K562 (cell line): ENCODE data around the gene EPHB4. TPM values are rescaled to one million over a fixed set of nuclear protein-coding genes. Genes with fewer than 3 reads are reported as not detected.
A peak's percentile ranks its signal among the peaks of the same experiment; 100 is the strongest.

Source experiments
- BRD9 ChIP-seq: fragments of 450-650 bp; IDR thresholded peaks from 2 replicates; pipeline ENCODE4 v1.6.1; 2018; ENCODE audit warnings: low read depth; ENCODE audit not compliant: partially characterized antibody
- CREB1 ChIP-seq, 2 experiments: sonication (generic) in 1 of 2; formaldehyde crosslinking in 1 of 2; IDR thresholded peaks; 2 replicates each; pipeline versions ENCODE4 v1.6.1 to v1.8.0; 2012 to 2022; ENCODE audit warnings: inconsistent platforms in 1 of 2, mild to moderate bottlenecking in 1 of 2, missing genetic modification reagents in 1 of 2, moderate library complexity in 1 of 2
- CTBP1 ChIP-seq: fragments of 450-650 bp; IDR thresholded peaks from 2 replicates; pipeline ENCODE4 v1.6.1; 2016; ENCODE audit warnings: borderline replicate concordance
- EP400 ChIP-seq: fragments of 450-650 bp; IDR thresholded peaks from 2 replicates; pipeline ENCODE4 v1.6.1; 2017; ENCODE audit warnings: antibody characterized with exemption, mild to moderate bottlenecking, moderate library complexity
- JUND ChIP-seq, 2 experiments: IDR thresholded peaks; 2 replicates in 1 of 2; 3 replicates in 1 of 2; pipeline ENCODE4 v1.6.1; 2011; ENCODE audit warnings: borderline replicate concordance in 2 of 2, low read depth in 2 of 2, low read length in 2 of 2, improper control_type of control experiment in 1 of 2, missing biosample characterization in 1 of 2, missing genetic modification characterization in 1 of 2, missing genetic modification reagents in 1 of 2
- PHF21A ChIP-seq: fragments of 450-650 bp; IDR thresholded peaks from 2 replicates; pipeline ENCODE4 v1.6.1; 2017; ENCODE audit warnings: low read depth, borderline replicate concordance
- SMAD1 ChIP-seq: fragments of 150-350 bp; IDR thresholded peaks from 2 replicates; pipeline ENCODE4 v1.6.1; 2014; ENCODE audit warnings: low read length, low read depth; ENCODE audit not compliant: partially characterized antibody
- STAT5A ChIP-seq: IDR thresholded peaks from 2 replicates; pipeline ENCODE4 v1.6.1; 2012; ENCODE audit warnings: low read length, inconsistent platforms, borderline replicate concordance
- XRCC5 ChIP-seq: fragments of 200-400 bp; formaldehyde crosslinking; IDR thresholded peaks from 2 replicates; pipeline ENCODE4 v1.6.1; 2017; ENCODE audit warnings: low read depth, mild to moderate bottlenecking, low read length
- ZNF384 ChIP-seq: IDR thresholded peaks from 2 replicates; pipeline ENCODE4 v1.6.1; 2012; ENCODE audit warnings: low read depth, low read length, improper control_type of control experiment
- polyA plus RNA-seq, 8 experiments: library from polyadenylated mRNA; depleted of rRNA in 4 of 8; stranded (reverse) in 5 of 8; unstranded in 3 of 8; fragments of >200 nt; fragmentation: Nextera tagmentation in 2 of 8; fragmentation: Illumina TruSeq in 1 of 8; extraction: Ambion mirVana in 2 of 8; extraction: Trizol in 1 of 8; gene quantifications; 2 replicates each; pipeline versions ENCODE4 v1.2.1 to v1.2.3, GENCODE V29; 2011 to 2014; ENCODE audit warnings: inconsistent platforms in 1 of 8, missing spikeins in 1 of 8
- total RNA-seq, 7 experiments: library from RNA; depleted of rRNA in 6 of 7; stranded (reverse); fragments of >200 nt in 6 of 7; fragmentation: Illumina TruSeq in 2 of 7; extraction: Trizol in 2 of 7; gene quantifications; 2 replicates each; pipeline versions ENCODE4 v1.2.1 to v1.2.3, GENCODE V29; 2011 to 2021; ENCODE audit warnings: low replicate concordance in 1 of 7
- TF ChIP-seq, protein P1 (sequence below), 2 experiments: fragments of 200-800 bp in 1 of 2; sonication (Bioruptor generic) in 1 of 2; sonication (generic) in 1 of 2; formaldehyde crosslinking in 1 of 2; IDR thresholded peaks in 1 of 2; conservative IDR thresholded peaks in 1 of 2; 2 replicates each; pipeline versions ENCODE4 v1.5.0 to v1.6.1; 2016 to 2020; ENCODE audit warnings: missing compliant biosample characterization in 1 of 2, missing genetic modification characterization in 1 of 2, missing genetic modification reagents in 1 of 2
- TF ChIP-seq, protein P2 (sequence below): fragments of 450-650 bp; IDR thresholded peaks from 2 replicates; pipeline ENCODE4 v1.6.1; 2018; ENCODE audit not compliant: partially characterized antibody
- TF ChIP-seq, protein P3 (sequence below): fragments of 450-650 bp; IDR thresholded peaks from 2 replicates; pipeline ENCODE4 v1.7.1; 2018; ENCODE audit warnings: mild to moderate bottlenecking, low read depth; ENCODE audit not compliant: partially characterized antibody
- TF ChIP-seq, protein P4 (sequence below): fragments of 250-450 bp; sonication (Bioruptor Pico); IDR thresholded peaks from 2 replicates; pipeline ENCODE4 v1.8.0; 2021; ENCODE audit warnings: moderate library complexity, mild to moderate bottlenecking, inconsistent platforms

The EPHB4 gene
- total and polyA plus RNA-seq, 9 of the 15 experiments (the other 6 are each of a cell fraction or from before 2014, with no cell fraction given), result 1.2 to 82.1 (median 37.9) TPM

DNA sequence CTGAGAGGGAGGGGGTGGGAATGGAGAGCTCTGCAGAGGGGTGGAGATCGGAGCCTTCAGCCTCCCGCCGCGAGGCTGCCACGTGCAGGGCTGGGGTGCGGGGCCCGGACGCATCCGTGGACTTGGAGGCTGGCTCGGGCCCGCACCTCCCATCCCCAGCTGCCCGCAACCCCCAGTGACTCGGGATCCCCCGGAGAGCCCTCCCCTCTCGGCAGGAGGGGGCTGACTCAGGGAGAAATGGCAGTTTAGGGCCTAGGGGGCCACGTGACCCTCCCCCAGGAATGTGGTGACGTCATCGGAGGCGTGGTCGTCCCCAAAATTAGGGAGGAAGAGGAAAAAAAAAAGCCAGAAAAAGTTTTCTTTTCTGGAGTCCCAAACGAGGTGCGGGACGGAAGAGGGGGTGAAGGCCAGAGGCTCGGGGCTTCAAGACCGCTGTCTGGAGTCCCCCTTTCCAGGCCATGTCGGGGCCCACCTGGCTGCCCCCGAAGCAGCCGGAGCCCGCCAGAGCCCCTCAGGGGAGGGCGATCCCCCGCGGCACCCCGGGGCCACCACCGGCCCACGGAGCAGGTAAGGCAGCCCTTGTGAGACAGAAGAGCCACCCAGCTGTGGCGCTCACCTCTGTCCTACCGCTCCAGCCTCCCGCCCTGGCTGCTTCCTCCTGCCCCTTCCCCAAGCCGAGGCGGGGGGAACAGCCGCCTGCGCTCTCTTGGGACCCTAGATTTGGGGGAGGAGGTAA is 39.9 kb upstream of the EPHB4 start, which contains the start of gene TRIP6 (continued):
- TF ChIP-seq, protein P1, sequence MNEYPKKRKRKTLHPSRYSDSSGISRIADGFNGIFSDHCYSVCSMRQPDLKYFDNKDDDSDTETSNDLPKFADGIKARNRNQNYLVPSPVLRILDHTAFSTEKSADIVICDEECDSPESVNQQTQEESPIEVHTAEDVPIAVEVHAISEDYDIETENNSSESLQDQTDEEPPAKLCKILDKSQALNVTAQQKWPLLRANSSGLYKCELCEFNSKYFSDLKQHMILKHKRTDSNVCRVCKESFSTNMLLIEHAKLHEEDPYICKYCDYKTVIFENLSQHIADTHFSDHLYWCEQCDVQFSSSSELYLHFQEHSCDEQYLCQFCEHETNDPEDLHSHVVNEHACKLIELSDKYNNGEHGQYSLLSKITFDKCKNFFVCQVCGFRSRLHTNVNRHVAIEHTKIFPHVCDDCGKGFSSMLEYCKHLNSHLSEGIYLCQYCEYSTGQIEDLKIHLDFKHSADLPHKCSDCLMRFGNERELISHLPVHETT (CRISPR knock-in tag; conservative IDR thresholded peaks at IDR 0.05 in 1 of 2, IDR thresholded peaks at IDR 0.05 in 1 of 2), result peak in 1 of 2 experiments; percentile 85; a peak in 1 of 4 replicates
- no peak for TF ChIP-seq STAT5A
- 0 out of 2 replicates have a peak, but pooled peaks have one; percentile 7 for TF ChIP-seq PHF21A
- TF ChIP-seq XRCC5, result peak; percentile 68; the same call in 1 of the 2 replicates
- no peak for TF ChIP-seq SMAD1
- TF ChIP-seq, protein P2, sequence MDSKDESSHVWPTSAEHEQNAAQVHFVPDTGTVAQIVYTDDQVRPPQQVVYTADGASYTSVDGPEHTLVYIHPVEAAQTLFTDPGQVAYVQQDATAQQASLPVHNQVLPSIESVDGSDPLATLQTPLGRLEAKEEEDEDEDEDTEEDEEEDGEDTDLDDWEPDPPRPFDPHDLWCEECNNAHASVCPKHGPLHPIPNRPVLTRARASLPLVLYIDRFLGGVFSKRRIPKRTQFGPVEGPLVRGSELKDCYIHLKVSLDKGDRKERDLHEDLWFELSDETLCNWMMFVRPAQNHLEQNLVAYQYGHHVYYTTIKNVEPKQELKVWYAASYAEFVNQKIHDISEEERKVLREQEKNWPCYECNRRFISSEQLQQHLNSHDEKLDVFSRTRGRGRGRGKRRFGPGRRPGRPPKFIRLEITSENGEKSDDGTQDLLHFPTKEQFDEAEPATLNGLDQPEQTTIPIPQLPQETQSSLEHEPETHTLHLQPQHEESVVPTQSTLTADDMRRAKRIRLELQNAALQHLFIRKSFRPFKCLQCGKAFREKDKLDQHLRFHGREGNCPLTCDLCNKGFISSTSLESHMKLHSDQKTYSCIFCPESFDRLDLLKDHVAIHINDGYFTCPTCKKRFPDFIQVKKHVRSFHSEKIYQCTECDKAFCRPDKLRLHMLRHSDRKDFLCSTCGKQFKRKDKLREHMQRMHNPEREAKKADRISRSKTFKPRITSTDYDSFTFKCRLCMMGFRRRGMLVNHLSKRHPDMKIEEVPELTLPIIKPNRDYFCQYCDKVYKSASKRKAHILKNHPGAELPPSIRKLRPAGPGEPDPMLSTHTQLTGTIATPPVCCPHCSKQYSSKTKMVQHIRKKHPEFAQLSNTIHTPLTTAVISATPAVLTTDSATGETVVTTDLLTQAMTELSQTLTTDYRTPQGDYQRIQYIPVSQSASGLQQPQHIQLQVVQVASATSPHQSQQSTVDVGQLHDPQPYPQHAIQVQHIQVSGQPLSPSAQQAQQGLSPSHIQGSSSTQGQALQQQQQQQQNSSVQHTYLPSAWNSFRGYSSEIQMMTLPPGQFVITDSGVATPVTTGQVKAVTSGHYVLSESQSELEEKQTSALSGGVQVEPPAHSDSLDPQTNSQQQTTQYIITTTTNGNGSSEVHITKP, result peak; percentile 80
- peak; percentile 100 for TF ChIP-seq JUND (IDR thresholded peaks at IDR 0.05; ENCODE audit: borderline replicate concordance, low read depth, low read length)
- TF ChIP-seq JUND (tag; IDR thresholded peaks at IDR 0.05; ENCODE audit: borderline replicate concordance, low read depth, low read length), result peak; percentile 99
- TF ChIP-seq EP400, result peak; percentile 99
- TF ChIP-seq BRD9, result peak; percentile 64
- TF ChIP-seq CREB1 (IDR thresholded peaks at IDR 0.05), result peak; percentile 80
- peak; percentile 91 for TF ChIP-seq CREB1 (CRISPR knock-in tag; IDR thresholded peaks at IDR 0.05)
- peak; percentile 87 for TF ChIP-seq ZNF384
- TF ChIP-seq CTBP1, result peak; percentile 71; the same call in 1 of the 2 replicates
- TF ChIP-seq, protein P3, sequence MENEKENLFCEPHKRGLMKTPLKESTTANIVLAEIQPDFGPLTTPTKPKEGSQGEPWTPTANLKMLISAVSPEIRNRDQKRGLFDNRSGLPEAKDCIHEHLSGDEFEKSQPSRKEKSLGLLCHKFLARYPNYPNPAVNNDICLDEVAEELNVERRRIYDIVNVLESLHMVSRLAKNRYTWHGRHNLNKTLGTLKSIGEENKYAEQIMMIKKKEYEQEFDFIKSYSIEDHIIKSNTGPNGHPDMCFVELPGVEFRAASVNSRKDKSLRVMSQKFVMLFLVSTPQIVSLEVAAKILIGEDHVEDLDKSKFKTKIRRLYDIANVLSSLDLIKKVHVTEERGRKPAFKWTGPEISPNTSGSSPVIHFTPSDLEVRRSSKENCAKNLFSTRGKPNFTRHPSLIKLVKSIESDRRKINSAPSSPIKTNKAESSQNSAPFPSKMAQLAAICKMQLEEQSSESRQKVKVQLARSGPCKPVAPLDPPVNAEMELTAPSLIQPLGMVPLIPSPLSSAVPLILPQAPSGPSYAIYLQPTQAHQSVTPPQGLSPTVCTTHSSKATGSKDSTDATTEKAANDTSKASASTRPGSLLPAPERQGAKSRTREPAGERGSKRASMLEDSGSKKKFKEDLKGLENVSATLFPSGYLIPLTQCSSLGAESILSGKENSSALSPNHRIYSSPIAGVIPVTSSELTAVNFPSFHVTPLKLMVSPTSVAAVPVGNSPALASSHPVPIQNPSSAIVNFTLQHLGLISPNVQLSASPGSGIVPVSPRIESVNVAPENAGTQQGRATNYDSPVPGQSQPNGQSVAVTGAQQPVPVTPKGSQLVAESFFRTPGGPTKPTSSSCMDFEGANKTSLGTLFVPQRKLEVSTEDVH, result peak; percentile 64
- TF ChIP-seq, protein P4, sequence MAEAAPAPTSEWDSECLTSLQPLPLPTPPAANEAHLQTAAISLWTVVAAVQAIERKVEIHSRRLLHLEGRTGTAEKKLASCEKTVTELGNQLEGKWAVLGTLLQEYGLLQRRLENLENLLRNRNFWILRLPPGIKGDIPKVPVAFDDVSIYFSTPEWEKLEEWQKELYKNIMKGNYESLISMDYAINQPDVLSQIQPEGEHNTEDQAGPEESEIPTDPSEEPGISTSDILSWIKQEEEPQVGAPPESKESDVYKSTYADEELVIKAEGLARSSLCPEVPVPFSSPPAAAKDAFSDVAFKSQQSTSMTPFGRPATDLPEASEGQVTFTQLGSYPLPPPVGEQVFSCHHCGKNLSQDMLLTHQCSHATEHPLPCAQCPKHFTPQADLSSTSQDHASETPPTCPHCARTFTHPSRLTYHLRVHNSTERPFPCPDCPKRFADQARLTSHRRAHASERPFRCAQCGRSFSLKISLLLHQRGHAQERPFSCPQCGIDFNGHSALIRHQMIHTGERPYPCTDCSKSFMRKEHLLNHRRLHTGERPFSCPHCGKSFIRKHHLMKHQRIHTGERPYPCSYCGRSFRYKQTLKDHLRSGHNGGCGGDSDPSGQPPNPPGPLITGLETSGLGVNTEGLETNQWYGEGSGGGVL (CRISPR knock-in tag), result no peak
